Thoracic aorta (tissue), 2 donors: ENCODE measurements around the gene CARMIL1. TPM values are rescaled to one million over a fixed set of nuclear protein-coding genes. Genes with fewer than 3 reads are reported as not detected.
"Not testable (repeated sequence)": the region's sequence is repeated elsewhere in the genome, so short reads cannot be mapped to it uniquely, and the experiment has no call there.

Experiments used
- ATAC-seq: fragments of 150-250 bp; one replicate; pipeline ENCODE4 v1.8.0; 2017; ENCODE audit warnings: low read depth; ENCODE audit not compliant: insufficient number of reproducible peaks, low FRiP score
- DNase-seq: peaks from one replicate; pipeline ENCODE4 v3.0.0-alpha.2; 2020; ENCODE audit warnings: low spot score
- H3K27ac ChIP-seq, 2 donors: fragments of 200-600 bp; sonication (generic); 1 replicate in 1 of 2; 2 replicates in 1 of 2; pipeline ENCODE4 v1.5.1; 2016; ENCODE audit warnings: mild to moderate bottlenecking in 2 of 2, moderate library complexity in 2 of 2
- H3K27me3 ChIP-seq: fragments of 200-600 bp; sonication (generic); replicated peaks from 2 replicates; pipeline ENCODE4 v1.6.0; 2016; ENCODE audit warnings: mild to moderate bottlenecking; ENCODE audit not compliant: insufficient read depth
- H3K36me3 ChIP-seq: fragments of 200-600 bp; sonication (generic); one replicate; pipeline ENCODE4 v1.5.1; 2016
- H3K4me1 ChIP-seq, 2 donors: fragments of 200-600 bp; sonication (generic); 1 replicate in 1 of 2; 2 replicates in 1 of 2; pipeline versions ENCODE4 v1.5.1 to v1.6.0; 2016; ENCODE audit warnings: low read depth in 2 of 2, mild to moderate bottlenecking in 1 of 2; ENCODE audit not compliant: control insufficient read depth in 1 of 2
- H3K4me3 ChIP-seq: fragments of 200-600 bp; sonication (generic); 2 replicates; pipeline ENCODE4 v1.5.1; 2016; ENCODE audit warnings: mild to moderate bottlenecking
- H3K9me3 ChIP-seq: fragments of 200-600 bp; sonication (generic); 2 replicates; pipeline ENCODE4 v1.5.1; 2016
- CTCF ChIP-seq: fragments of 200-600 bp; sonication (generic); IDR thresholded peaks from one replicate; pipeline ENCODE4 v1.5.1; 2019; ENCODE audit warnings: antibody characterized with exemption
- total RNA-seq, 2 donors: library from RNA; depleted of rRNA; stranded (reverse); fragments of >200 nt; gene quantifications; one replicate each; pipeline versions ENCODE4 v1.1.0 to v1.2.3, GENCODE V29; 2016

CARMIL1 gene
- total RNA-seq, 2 donors from 2014 or later, result 60.4 to 63.0 TPM

- no peak overlapping the region for H3K27ac ChIP-seq
- H3K4me3 ChIP-seq, result no peak overlapping the region
- H3K4me1 ChIP-seq, result no peaks in the 10 kb centered on the region
- peaks cover 16% of the 10 kb centered on the region for H3K36me3 ChIP-seq
- DNase-seq (no peak), ATAC-seq (no peak)
- no peaks in the 10 kb centered on the region for H3K27me3 ChIP-seq
- no peaks in the 10 kb centered on the region for H3K9me3 ChIP-seq
- TF ChIP-seq CTCF, result no peak
Observed at GRCh38 chr6:25583906-25584305, 304.7 kb downstream of the CARMIL1 start.

- ATAC-seq (no peak), DNase-seq (no peak)
- H3K4me3 ChIP-seq, result no peak overlapping the region
- peaks cover 20% of the 10 kb centered on the region for H3K36me3 ChIP-seq
- H3K27ac ChIP-seq, result no peak overlapping the region
- no peaks in the 10 kb centered on the region for H3K4me1 ChIP-seq
- H3K27me3 ChIP-seq, result no peaks in the 10 kb centered on the region
- no peak for TF ChIP-seq CTCF
- no peaks in the 10 kb centered on the region for H3K9me3 ChIP-seq
Observed at GRCh38 chr6:25585225-25585624, 306.1 kb downstream of the CARMIL1 start.

GRCh38 chr6:25586119-25586518, 306.9 kb downstream of the CARMIL1 start:
- ATAC-seq, H3K4me1 ChIP-seq, H3K27ac ChIP-seq, H3K4me3 ChIP-seq, H3K27me3 ChIP-seq, DNase-seq, H3K9me3 ChIP-seq: not testable (repeated sequence)
- H3K36me3 ChIP-seq, result peaks cover 20% of the 10 kb centered on the region

GRCh38 chr6:25586927-25587326, 307.8 kb downstream of the CARMIL1 start:
- no peak for TF ChIP-seq CTCF
- H3K4me3 ChIP-seq, result no peak overlapping the region
- H3K36me3 ChIP-seq, result peaks cover 20% of the 10 kb centered on the region
- H3K27me3 ChIP-seq, result no peaks in the 10 kb centered on the region
- DNase-seq (no peak), ATAC-seq (no peak)
- no peaks in the 10 kb centered on the region for H3K9me3 ChIP-seq
- H3K4me1 ChIP-seq, result no peaks in the 10 kb centered on the region
- no peak overlapping the region for H3K27ac ChIP-seq

- TF ChIP-seq CTCF, result no peak
- Histone ChIP-seq H3K27me3 (no peaks in the 10 kb centered on the region), H3K4me3 (no peak overlapping the region), H3K4me1 (no peaks in the 10 kb centered on the region), H3K27ac (no peak overlapping the region), H3K36me3 (peaks cover 32% of the 10 kb centered on the region), H3K9me3 (no peaks in the 10 kb centered on the region)
- DNase-seq (no peak), ATAC-seq (no peak)
Observed at GRCh38 chr6:25590986-25591385, 311.8 kb downstream of the CARMIL1 start.
